Mesodermal cell (in vitro differentiated cells): ENCODE results near the gene TMEM225B.
"Not testable (repeated sequence)": the region's sequence is repeated elsewhere in the genome, so short reads cannot be mapped to it uniquely, and the experiment has no call there.

Experiments
- H3K27ac ChIP-seq: 2 replicates; pipeline ENCODE4 v1.7.0; 2013; ENCODE audit warnings: mild to moderate bottlenecking, low read depth, low read length, moderate library complexity; ENCODE audit not compliant: severe bottlenecking
- H3K36me3 ChIP-seq: 2 replicates; pipeline ENCODE4 v1.7.1; 2013; ENCODE audit warnings: mild to moderate bottlenecking, low read length, moderate library complexity; ENCODE audit not compliant: control insufficient read depth, insufficient read depth
- H3K4me1 ChIP-seq: one replicate; pipeline ENCODE4 v1.7.1; 2013; ENCODE audit warnings: mild to moderate bottlenecking, low read length; ENCODE audit not compliant: insufficient read depth, control insufficient read depth, poor library complexity, severe bottlenecking
- H3K4me3 ChIP-seq: 2 replicates; pipeline ENCODE4 v1.7.0; 2013; ENCODE audit warnings: low read length, control low read depth, mild to moderate bottlenecking; ENCODE audit not compliant: insufficient read depth, poor library complexity, severe bottlenecking; ENCODE audit errors: extremely low read depth
- H3K9me3 ChIP-seq: 2 replicates; pipeline ENCODE4 v1.7.1; 2013; ENCODE audit warnings: mild to moderate bottlenecking, low read length, moderate library complexity; ENCODE audit not compliant: control insufficient read depth
- WGBS, 2 experiments: methylation state at CpG; one replicate each; pipeline ENCODE4 v1.1.5; 2013; ENCODE audit warnings: missing lambda C conversion rate in 2 of 2; ENCODE audit not compliant: insufficient coverage in 2 of 2; 5-methylcytosine and 5-hydroxymethylcytosine counted together

The TMEM225B gene

GRCh38 chr7:99654626-99655025 lies 56.6 kb downstream of the TMEM225B start:
- H3K4me1 ChIP-seq, H3K27ac ChIP-seq, H3K36me3 ChIP-seq, H3K4me3 ChIP-seq, H3K9me3 ChIP-seq: not testable (repeated sequence)
- WGBS, 2 experiments, result 40 to 100% methylated on average over 1 of the region's 3 CpGs

GRCh38 chr7:99657879-99658278 lies 59.8 kb downstream of the TMEM225B start:
- H3K27ac ChIP-seq, result not testable (repeated sequence)
- WGBS, 2 experiments, result 83% methylated on average over 1 of the region's 5 CpGs; no CpG with 5 or more reads in 1 of the 2 experiments

More at GRCh38 chr7:99657879-99658278, 59.8 kb downstream of the TMEM225B start:
- not testable (repeated sequence) for H3K36me3 ChIP-seq, H3K9me3 ChIP-seq, H3K4me1 ChIP-seq, H3K4me3 ChIP-seq
